ENCODE data around the gene HMBS.

Gene HMBS

GRCh38 chr11:119087747-119088241, 3.1 kb downstream of the HMBS start:
- no peak for DNase-seq (ENCODE audit: extremely low read depth, low read depth)
- H3K4me3 ChIP-seq (replicated peaks; ENCODE audit: low read depth, low read length), result no peak overlapping the region
- TF ChIP-seq, protein P1, sequence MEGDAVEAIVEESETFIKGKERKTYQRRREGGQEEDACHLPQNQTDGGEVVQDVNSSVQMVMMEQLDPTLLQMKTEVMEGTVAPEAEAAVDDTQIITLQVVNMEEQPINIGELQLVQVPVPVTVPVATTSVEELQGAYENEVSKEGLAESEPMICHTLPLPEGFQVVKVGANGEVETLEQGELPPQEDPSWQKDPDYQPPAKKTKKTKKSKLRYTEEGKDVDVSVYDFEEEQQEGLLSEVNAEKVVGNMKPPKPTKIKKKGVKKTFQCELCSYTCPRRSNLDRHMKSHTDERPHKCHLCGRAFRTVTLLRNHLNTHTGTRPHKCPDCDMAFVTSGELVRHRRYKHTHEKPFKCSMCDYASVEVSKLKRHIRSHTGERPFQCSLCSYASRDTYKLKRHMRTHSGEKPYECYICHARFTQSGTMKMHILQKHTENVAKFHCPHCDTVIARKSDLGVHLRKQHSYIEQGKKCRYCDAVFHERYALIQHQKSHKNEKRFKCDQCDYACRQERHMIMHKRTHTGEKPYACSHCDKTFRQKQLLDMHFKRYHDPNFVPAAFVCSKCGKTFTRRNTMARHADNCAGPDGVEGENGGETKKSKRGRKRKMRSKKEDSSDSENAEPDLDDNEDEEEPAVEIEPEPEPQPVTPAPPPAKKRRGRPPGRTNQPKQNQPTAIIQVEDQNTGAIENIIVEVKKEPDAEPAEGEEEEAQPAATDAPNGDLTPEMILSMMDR (IDR thresholded peaks at IDR 0.05; ENCODE audit: low read depth, low read length, missing control alignments), result no peak

DNA sequence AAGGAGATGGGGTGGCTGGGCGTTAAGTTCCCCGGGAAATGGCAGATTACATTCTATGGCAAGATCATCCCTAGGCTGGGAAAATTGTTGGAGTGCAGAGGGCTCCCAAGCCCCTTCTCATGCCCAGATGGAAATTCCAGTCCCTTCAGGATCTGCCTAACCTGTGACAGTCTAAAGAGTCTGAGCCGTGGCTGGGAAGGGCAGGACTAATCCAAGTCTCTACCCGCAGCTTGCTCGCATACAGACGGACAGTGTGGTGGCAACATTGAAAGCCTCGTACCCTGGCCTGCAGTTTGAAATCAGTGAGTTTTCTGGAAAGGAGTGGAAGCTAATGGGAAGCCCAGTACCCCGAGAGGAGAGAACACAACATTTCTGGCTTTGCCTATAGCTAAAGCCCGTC, 3.7 kb downstream of the HMBS start:
- DNase-seq (ENCODE audit: extremely low read depth, low read depth), result no peak
- no peak overlapping the region for H3K4me3 ChIP-seq (replicated peaks; ENCODE audit: low read depth, low read length)
- TF ChIP-seq, protein P1 (IDR thresholded peaks at IDR 0.05; ENCODE audit: low read depth, low read length, missing control alignments), result no peak

- TF ChIP-seq, protein P1 (IDR thresholded peaks at IDR 0.05; ENCODE audit: low read depth, low read length, missing control alignments), result no peak
- H3K4me3 ChIP-seq (replicated peaks; ENCODE audit: low read depth, low read length), result no peak overlapping the region
- DNase-seq (ENCODE audit: extremely low read depth, low read depth), result no peak
Measured at GRCh38 chr11:119089319-119089718, 4.6 kb downstream of the HMBS start.

DNA sequence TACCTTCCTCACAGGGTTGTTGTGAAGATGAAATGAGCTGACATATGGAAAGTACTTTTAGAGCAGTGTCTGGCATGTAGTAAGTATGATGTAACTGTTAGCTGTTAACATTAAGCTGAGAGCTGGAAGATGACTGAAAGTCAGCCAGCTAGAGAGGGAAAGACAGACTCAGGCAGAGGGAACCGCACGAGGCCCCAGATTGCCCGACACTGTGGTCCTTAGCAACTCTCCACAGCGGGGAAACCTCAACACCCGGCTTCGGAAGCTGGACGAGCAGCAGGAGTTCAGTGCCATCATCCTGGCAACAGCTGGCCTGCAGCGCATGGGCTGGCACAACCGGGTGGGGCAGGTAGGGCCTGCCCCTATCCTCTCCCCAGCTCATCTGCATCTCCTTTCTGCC, 6.5 kb downstream of the HMBS start:
- H3K4me3 ChIP-seq (replicated peaks; ENCODE audit: low read depth, low read length), result no peak overlapping the region
- TF ChIP-seq, protein P1 (IDR thresholded peaks at IDR 0.05; ENCODE audit: low read depth, low read length, missing control alignments), result no peak
- no peak for DNase-seq (ENCODE audit: extremely low read depth, low read depth)

DNA sequence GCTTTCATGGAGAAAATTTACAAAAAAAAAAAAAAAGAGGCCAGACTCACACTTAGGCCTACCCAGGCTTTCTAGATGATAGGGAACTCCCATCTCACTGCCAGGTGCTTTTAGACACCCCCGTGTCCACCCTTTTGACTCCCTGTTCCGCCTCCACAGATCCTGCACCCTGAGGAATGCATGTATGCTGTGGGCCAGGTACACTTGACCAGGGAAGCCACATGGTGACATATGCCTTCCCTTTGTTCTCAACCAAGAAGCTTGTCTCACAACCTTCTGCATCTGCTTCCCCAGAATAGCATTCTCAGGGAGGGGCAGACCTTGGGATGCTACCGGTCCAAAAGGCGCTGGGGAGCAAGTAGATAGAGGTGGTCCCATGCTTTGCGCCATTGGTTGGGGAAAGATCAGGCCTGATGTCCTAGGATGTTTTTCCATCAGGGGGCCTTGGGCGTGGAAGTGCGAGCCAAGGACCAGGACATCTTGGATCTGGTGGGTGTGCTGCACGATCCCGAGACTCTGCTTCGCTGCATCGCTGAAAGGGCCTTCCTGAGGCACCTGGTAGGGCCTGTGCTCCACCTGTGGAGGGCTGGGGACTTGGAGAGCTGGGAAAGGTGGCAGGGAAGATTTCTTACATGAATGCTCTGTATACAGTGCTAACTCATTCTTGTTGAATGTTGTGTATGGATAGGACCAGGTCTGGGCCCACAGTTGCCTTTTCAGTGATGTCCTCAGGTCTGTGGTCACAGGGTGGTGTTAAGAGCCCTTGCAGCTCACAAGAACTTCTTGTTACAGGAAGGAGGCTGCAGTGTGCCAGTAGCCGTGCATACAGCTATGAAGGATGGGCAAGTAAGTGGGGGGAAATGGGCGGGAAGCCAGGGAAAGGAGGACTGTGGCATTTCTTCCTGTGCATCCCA, 7.5 kb downstream of the HMBS start:
- no peak for DNase-seq (ENCODE audit: extremely low read depth, low read depth)
- TF ChIP-seq, protein P1 (IDR thresholded peaks at IDR 0.05; ENCODE audit: low read depth, low read length, missing control alignments), result no peak
- peak overlapping the region; percentile 89 for H3K4me3 ChIP-seq (replicated peaks; ENCODE audit: low read depth, low read length)

DNA sequence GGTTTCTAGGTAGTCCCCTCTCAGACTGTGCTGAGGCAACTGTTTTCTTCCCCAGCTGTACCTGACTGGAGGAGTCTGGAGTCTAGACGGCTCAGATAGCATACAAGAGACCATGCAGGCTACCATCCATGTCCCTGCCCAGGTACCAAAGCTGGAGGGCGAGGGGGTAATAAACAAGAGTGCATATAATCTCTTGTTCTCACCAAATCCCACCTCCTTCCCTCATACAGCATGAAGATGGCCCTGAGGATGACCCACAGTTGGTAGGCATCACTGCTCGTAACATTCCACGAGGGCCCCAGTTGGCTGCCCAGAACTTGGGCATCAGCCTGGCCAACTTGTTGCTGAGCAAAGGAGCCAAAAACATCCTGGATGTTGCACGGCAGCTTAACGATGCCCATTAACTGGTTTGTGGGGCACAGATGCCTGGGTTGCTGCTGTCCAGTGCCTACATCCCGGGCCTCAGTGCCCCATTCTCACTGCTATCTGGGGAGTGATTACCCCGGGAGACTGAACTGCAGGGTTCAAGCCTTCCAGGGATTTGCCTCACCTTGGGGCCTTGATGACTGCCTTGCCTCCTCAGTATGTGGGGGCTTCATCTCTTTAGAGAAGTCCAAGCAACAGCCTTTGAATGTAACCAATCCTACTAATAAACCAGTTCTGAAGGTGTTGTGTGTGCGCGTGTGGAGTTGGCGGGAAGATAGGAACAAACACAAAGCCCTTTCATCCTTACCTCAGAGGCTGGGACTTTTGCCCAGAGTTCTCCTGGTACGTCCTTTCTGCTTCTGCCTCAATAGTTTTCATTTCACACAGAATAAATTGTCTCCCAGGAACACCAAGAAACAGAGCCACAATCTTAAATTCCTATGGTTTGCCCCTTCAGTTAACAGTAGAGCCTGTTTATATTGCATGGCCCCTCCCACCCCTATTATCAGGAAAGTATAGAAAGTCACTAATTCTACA, 8.5 kb downstream of the HMBS start:
- peak overlapping the region; percentile 89 for H3K4me3 ChIP-seq (replicated peaks; ENCODE audit: low read depth, low read length)

More for the DNA sequence above, 8.5 kb downstream of the HMBS start:
- TF ChIP-seq, protein P1 (IDR thresholded peaks at IDR 0.05; ENCODE audit: low read depth, low read length, missing control alignments), result no peak
- DNase-seq (ENCODE audit: extremely low read depth, low read depth), result no peak

Measured in HFF-Myc (cell line).